OCI-LY7 (cell line): ENCODE measurements around the gene NTN4. TPM values are rescaled to one million over a fixed set of nuclear protein-coding genes. Genes with fewer than 3 reads are reported as not detected.
A peak's percentile ranks its signal among the peaks of the same experiment; 100 is the strongest.

Source experiments
- BruUV-seq: library from RNA; stranded (reverse); fragments of 400-500 nt; replicated peaks from 2 replicates; lab custom pipeline; 2021; lab: Mats Ljungman, UMichigan
- CTCF ChIA-PET: fragments of 300-600 bp; sonication (Branson Sonifier 250); formaldehyde crosslinking; loops from one replicate; lab custom pipeline; 2022; ENCODE audit warnings: antibody characterized with exemption; ENCODE audit not compliant: unreplicated experiment; lab: Charles Lee
- POLR2A ChIA-PET: fragments of 300-600 bp; sonication (Branson Sonifier 250); formaldehyde crosslinking; loops from one replicate; lab custom pipeline; 2022; ENCODE audit warnings: antibody characterized with exemption; lab: Charles Lee
- DNase-seq: peaks from one replicate; pipeline ENCODE4 v3.0.0-alpha.2; 2015; ENCODE audit warnings: low spot score
- H2AFZ ChIP-seq: fragments of 200-600 bp; sonication (generic), shearing (Covaris generic); 2 replicates; pipeline ENCODE4 v1.6.1; 2014; ENCODE audit warnings: mild to moderate bottlenecking, antibody characterized with exemption, low read length, moderate library complexity
- H3K27ac ChIP-seq: fragments of 200-600 bp; sonication (generic); 2 replicates; pipeline ENCODE4 v1.5.1; 2014; ENCODE audit warnings: mixed run types, low read depth, mild to moderate bottlenecking, moderate library complexity, low read length, inconsistent platforms; ENCODE audit not compliant: poor library complexity, severe bottlenecking
- H3K36me3 ChIP-seq: fragments of 200-600 bp; sonication (generic); 2 replicates; pipeline ENCODE4 v1.6.1; 2014; ENCODE audit warnings: mild to moderate bottlenecking, antibody characterized with exemption, low read length, moderate library complexity, mixed read lengths; ENCODE audit not compliant: insufficient read depth
- H3K4me1 ChIP-seq: fragments of 200-600 bp; sonication (generic); 2 replicates; pipeline ENCODE4 v1.5.1; 2014; ENCODE audit warnings: mild to moderate bottlenecking, low read length; ENCODE audit not compliant: insufficient read depth, poor library complexity, severe bottlenecking
- H3K4me2 ChIP-seq: fragments of 200-600 bp; sonication (generic); 2 replicates; pipeline ENCODE4 v1.6.1; 2014; ENCODE audit warnings: mild to moderate bottlenecking, low read length
- H3K4me3 ChIP-seq: fragments of 200-600 bp; sonication (generic); 2 replicates; pipeline ENCODE4 v1.5.1; 2014; ENCODE audit warnings: mild to moderate bottlenecking, low read depth, low read length; ENCODE audit not compliant: poor library complexity, severe bottlenecking
- H3K79me2 ChIP-seq: fragments of 200-600 bp; sonication (generic); 2 replicates; pipeline ENCODE4 v1.6.1; 2016; ENCODE audit warnings: low read depth, mild to moderate bottlenecking, low read length, moderate library complexity, mixed read lengths; ENCODE audit not compliant: insufficient read depth
- H3K9me2 ChIP-seq: fragments of 200-600 bp; sonication (generic); 2 replicates; pipeline ENCODE4 v1.6.1; 2016; ENCODE audit warnings: mild to moderate bottlenecking, low read length, mixed read lengths; ENCODE audit not compliant: insufficient read depth
- H3K9me3 ChIP-seq: fragments of 200-600 bp; sonication (generic); 2 replicates; pipeline ENCODE4 v1.6.1; 2014; ENCODE audit warnings: mild to moderate bottlenecking, mixed run types, low read length, mixed read lengths
- H4K20me1 ChIP-seq: fragments of 200-600 bp; sonication (generic); 2 replicates; pipeline ENCODE4 v1.6.1; 2014; ENCODE audit warnings: mild to moderate bottlenecking, antibody characterized with exemption, low read length, moderate library complexity, mixed read lengths; ENCODE audit not compliant: insufficient read depth
- EZH2phosphoT487 ChIP-seq: fragments of 200-600 bp; sonication (generic); IDR thresholded peaks from 2 replicates; pipeline ENCODE4 v1.6.1; 2018; ENCODE audit warnings: low read depth, borderline replicate concordance, mild to moderate bottlenecking, mixed run types, antibody characterized with exemption, low read length, moderate library complexity, mixed read lengths
- intact Hi-C: fragments of 100-400 bp; cut with micrococcal nuclease; formaldehyde crosslinking; loops from one replicate; pipeline ENCODE4 v1.10.0; 2022; ENCODE audit not compliant: unreplicated experiment
- total RNA-seq, 2 experiments: library from RNA; depleted of rRNA in 1 of 2; stranded (reverse); fragments of >200 nt in 1 of 2; shearing (Covaris generic) in 1 of 2; gene quantifications; 2 replicates each; pipeline ENCODE4 v1.2.3, GENCODE V29; 2014 to 2022
- TF ChIP-seq, protein P1 (sequence below): fragments of 200-600 bp; sonication (generic); conservative IDR thresholded peaks from 2 replicates; pipeline ENCODE4 v1.5.1; 2014; ENCODE audit warnings: mild to moderate bottlenecking, antibody characterized with exemption, low read length, moderate library complexity, mixed read lengths

Gene NTN4
- total RNA-seq, 2 experiments from 2014 or later, result not detected

GRCh38 chr12:95653771-95654546 lies 136.6 kb downstream of the NTN4 start:
- CTCF ChIA-PET, result no interaction called here
- DNase-seq, result peak; percentile 10
- Histone ChIP-seq H3K4me1 (no peaks in the 10 kb centered on the region), H3K4me2 (no peak overlapping the region), H3K36me3 (no peaks in the 10 kb centered on the region), H3K4me3 (no peak overlapping the region), H3K27ac (no peak overlapping the region), H3K9me2 (no peaks in the 10 kb centered on the region), H2AFZ (no peak overlapping the region), H3K9me3 (no peaks in the 10 kb centered on the region), H3K79me2 (no peaks in the 10 kb centered on the region), H4K20me1 (no peaks in the 10 kb centered on the region)
- TF ChIP-seq EZH2phosphoT487, result no peak
- TF ChIP-seq, protein P1, sequence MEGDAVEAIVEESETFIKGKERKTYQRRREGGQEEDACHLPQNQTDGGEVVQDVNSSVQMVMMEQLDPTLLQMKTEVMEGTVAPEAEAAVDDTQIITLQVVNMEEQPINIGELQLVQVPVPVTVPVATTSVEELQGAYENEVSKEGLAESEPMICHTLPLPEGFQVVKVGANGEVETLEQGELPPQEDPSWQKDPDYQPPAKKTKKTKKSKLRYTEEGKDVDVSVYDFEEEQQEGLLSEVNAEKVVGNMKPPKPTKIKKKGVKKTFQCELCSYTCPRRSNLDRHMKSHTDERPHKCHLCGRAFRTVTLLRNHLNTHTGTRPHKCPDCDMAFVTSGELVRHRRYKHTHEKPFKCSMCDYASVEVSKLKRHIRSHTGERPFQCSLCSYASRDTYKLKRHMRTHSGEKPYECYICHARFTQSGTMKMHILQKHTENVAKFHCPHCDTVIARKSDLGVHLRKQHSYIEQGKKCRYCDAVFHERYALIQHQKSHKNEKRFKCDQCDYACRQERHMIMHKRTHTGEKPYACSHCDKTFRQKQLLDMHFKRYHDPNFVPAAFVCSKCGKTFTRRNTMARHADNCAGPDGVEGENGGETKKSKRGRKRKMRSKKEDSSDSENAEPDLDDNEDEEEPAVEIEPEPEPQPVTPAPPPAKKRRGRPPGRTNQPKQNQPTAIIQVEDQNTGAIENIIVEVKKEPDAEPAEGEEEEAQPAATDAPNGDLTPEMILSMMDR, result no peak
- BruUV-seq, result no TSS peak
- intact Hi-C loops, result no loop called here
- POLR2A ChIA-PET, result no interaction called here

- CTCF ChIA-PET, result no interaction called here
- Histone ChIP-seq H3K9me3 (no peaks in the 10 kb centered on the region), H3K4me2 (no peak overlapping the region), H3K4me1 (no peaks in the 10 kb centered on the region), H3K79me2 (no peaks in the 10 kb centered on the region), H4K20me1 (no peaks in the 10 kb centered on the region), H2AFZ (no peak overlapping the region), H3K36me3 (no peaks in the 10 kb centered on the region), H3K9me2 (no peaks in the 10 kb centered on the region), H3K4me3 (no peak overlapping the region), H3K27ac (no peak overlapping the region)
- no TSS peak for BruUV-seq
- no peak for TF ChIP-seq EZH2phosphoT487
- TF ChIP-seq, protein P1, result no peak
- POLR2A ChIA-PET, result interaction anchor here (0.6 to 0.7 kb wide), 2 partner anchors 32 to 223 kb away, joined by 4 to 5 read pairs; no protein-coding TSS in a partner anchor
- no peak for DNase-seq
- intact Hi-C loops, result no loop called here
Measured at GRCh38 chr12:95651681-95652080, 138.9 kb downstream of the NTN4 start.
